SK-N-SH (cell line): ENCODE measurements around the gene PHF21B. TPM values are rescaled to one million over a fixed set of nuclear protein-coding genes. Genes with fewer than 3 reads are reported as not detected.

Experiments
- CTCF ChIA-PET: fragments of 300-600, 350-600 bp; formaldehyde crosslinking; extraction: SDS; loops from one replicate; lab custom pipeline; 2021; lab: Yijun Ruan, JAX
- POLR2A ChIA-PET: fragments of 350-600 bp; sonication (Branson Sonifier 250); formaldehyde crosslinking; extraction: SDS; loops from one replicate; lab custom pipeline; 2020; ENCODE audit warnings: antibody characterized with exemption, inconsistent platforms; lab: Yijun Ruan, JAX
- DNase-seq: peaks from one replicate; pipeline ENCODE4 v3.0.0; 2012
- H2AFZ ChIP-seq: fragments of 200-600 bp; sonication (generic); 2 replicates; pipeline ENCODE4 v1.8.1; 2016; ENCODE audit warnings: antibody characterized with exemption, mild to moderate bottlenecking, low read depth
- H3F3A ChIP-seq: fragments of 200-600 bp; sonication (generic); replicated peaks from 2 replicates; pipeline ENCODE3; 2016; ENCODE audit warnings: antibody characterized with exemption, mild to moderate bottlenecking; ENCODE audit not compliant: insufficient read depth
- H3K27ac ChIP-seq, 2 experiments: fragments of 200-500 bp in 1 of 2; fragments of 200-600 bp in 1 of 2; sonication (Bioruptor generic) in 1 of 2; sonication (generic), shearing (Covaris generic) in 1 of 2; 2 replicates each; pipeline versions ENCODE4 v1.5.1 to v1.6.1; 2014 to 2016; ENCODE audit warnings: low read depth in 2 of 2, inconsistent platforms in 1 of 2, low read length in 1 of 2, mild to moderate bottlenecking in 1 of 2, mixed read lengths in 1 of 2
- H3K27me3 ChIP-seq: fragments of 200-600 bp; sonication (generic), shearing (Covaris generic); 2 replicates; pipeline ENCODE4 v1.6.1; 2016; ENCODE audit warnings: mixed run types; ENCODE audit not compliant: insufficient read depth
- H3K36me3 ChIP-seq, 2 experiments: fragments of 200-500 bp in 1 of 2; fragments of 200-600 bp in 1 of 2; sonication (Bioruptor generic) in 1 of 2; sonication (generic) in 1 of 2; replicated peaks in 1 of 2; 2 replicates each; pipeline versions ENCODE3 to v1.5.1; 2014 to 2016; ENCODE audit warnings: low read length in 1 of 2, mild to moderate bottlenecking in 1 of 2; ENCODE audit not compliant: insufficient read depth in 2 of 2, control insufficient read depth in 1 of 2
- H3K4me1 ChIP-seq, 2 experiments: fragments of 200-500 bp in 1 of 2; fragments of 200-600 bp in 1 of 2; sonication (Bioruptor generic) in 1 of 2; sonication (generic), shearing (Covaris generic) in 1 of 2; 2 replicates each; pipeline versions ENCODE4 v1.5.1 to v1.6.1; 2014 to 2016; ENCODE audit warnings: low read depth in 1 of 2, low read length in 1 of 2, mixed run types in 1 of 2; ENCODE audit not compliant: insufficient read depth in 2 of 2, control insufficient read depth in 1 of 2
- H3K4me2 ChIP-seq: fragments of 200-600 bp; sonication (generic), shearing (Covaris generic); 2 replicates; pipeline ENCODE4 v1.6.1; 2017; ENCODE audit warnings: mixed run types
- H3K4me3 ChIP-seq, 2 experiments: fragments of 200-500 bp in 1 of 2; fragments of 200-600 bp in 1 of 2; sonication (Bioruptor generic) in 1 of 2; sonication (generic), shearing (Covaris generic) in 1 of 2; 2 replicates each; pipeline versions ENCODE4 v1.5.1 to v1.8.1; 2014 to 2016; ENCODE audit warnings: low read depth in 2 of 2, inconsistent platforms in 1 of 2, low read length in 1 of 2, mild to moderate bottlenecking in 1 of 2, mixed read lengths in 1 of 2, moderate library complexity in 1 of 2
- H3K79me2 ChIP-seq: fragments of 200-600 bp; sonication (generic); 2 replicates; pipeline ENCODE4 v1.8.1; 2017; ENCODE audit warnings: mild to moderate bottlenecking; ENCODE audit not compliant: insufficient read depth
- H3K9ac ChIP-seq: fragments of 200-600 bp; sonication (generic); 2 replicates; pipeline ENCODE4 v1.6.1; 2017; ENCODE audit warnings: mixed run types
- H3K9me2 ChIP-seq: fragments of 200-600 bp; sonication (generic); 2 replicates; pipeline ENCODE4 v1.6.1; 2017; ENCODE audit warnings: mixed run types
- H3K9me3 ChIP-seq: fragments of 200-600 bp; sonication (generic); 2 replicates; pipeline ENCODE4 v1.6.1; 2017; ENCODE audit warnings: mixed run types, mild to moderate bottlenecking, moderate library complexity
- H4K20me1 ChIP-seq: fragments of 200-600 bp; sonication (generic); 2 replicates; pipeline ENCODE4 v1.6.1; 2017; ENCODE audit warnings: mild to moderate bottlenecking, mixed run types; ENCODE audit not compliant: insufficient read depth
- ELF1 ChIP-seq: IDR thresholded peaks from 2 replicates; pipeline ENCODE4 v1.4.0; 2012
- FOXJ3 ChIP-seq: sonication (generic); formaldehyde crosslinking; IDR thresholded peaks from 2 replicates; pipeline ENCODE4 v1.5.1; 2020; ENCODE audit warnings: mild to moderate bottlenecking, missing genetic modification reagents
- FOXM1 ChIP-seq: IDR thresholded peaks from 2 replicates; pipeline ENCODE4 v1.4.0; 2012; ENCODE audit warnings: low read depth, mild to moderate bottlenecking
- GABPA ChIP-seq: IDR thresholded peaks from 2 replicates; pipeline ENCODE4 v1.4.0; 2012; ENCODE audit warnings: low read depth, mild to moderate bottlenecking
- GATA2 ChIP-seq: sonication (generic); formaldehyde crosslinking; IDR thresholded peaks from 2 replicates; pipeline ENCODE4 v1.5.0; 2020; ENCODE audit warnings: mild to moderate bottlenecking, missing genetic modification reagents
- JUND ChIP-seq: IDR thresholded peaks from 2 replicates; pipeline ENCODE4 v1.4.0; 2012
- MEF2A ChIP-seq: IDR thresholded peaks from 2 replicates; pipeline ENCODE4 v1.4.0; 2012; ENCODE audit warnings: low read depth, borderline replicate concordance
- NRF1 ChIP-seq: IDR thresholded peaks from 2 replicates; pipeline ENCODE4 v1.6.1; 2012; ENCODE audit warnings: low read depth, mild to moderate bottlenecking, low read length
- RAD21 ChIP-seq: IDR thresholded peaks from 2 replicates; pipeline ENCODE4 v1.6.1; 2012; ENCODE audit warnings: mild to moderate bottlenecking, low read length
- RCOR1 ChIP-seq: fragments of 150-350 bp; IDR thresholded peaks from 2 replicates; pipeline ENCODE4 v1.6.1; 2017; ENCODE audit warnings: antibody characterized with exemption, low read length
- RFX5 ChIP-seq: IDR thresholded peaks from 2 replicates; pipeline ENCODE4 v1.6.1; 2012; ENCODE audit warnings: mild to moderate bottlenecking, improper control_type of control experiment, low read length
- SIN3A ChIP-seq: IDR thresholded peaks from 2 replicates; pipeline ENCODE4 v1.6.1; 2012; ENCODE audit warnings: low read depth, mild to moderate bottlenecking, low read length, moderate library complexity, borderline replicate concordance
- SMC3 ChIP-seq: IDR thresholded peaks from 2 replicates; pipeline ENCODE4 v1.6.1; 2012; ENCODE audit warnings: low read depth, low read length, improper control_type of control experiment
- TAF1 ChIP-seq: IDR thresholded peaks from 2 replicates; pipeline ENCODE4 v1.6.1; 2012; ENCODE audit warnings: low read depth, mild to moderate bottlenecking, low read length, moderate library complexity, borderline replicate concordance
- TCF12 ChIP-seq: IDR thresholded peaks from 2 replicates; pipeline ENCODE4 v1.4.0; 2012
- TEAD4 ChIP-seq: IDR thresholded peaks from 2 replicates; pipeline ENCODE4 v1.4.0; 2012; ENCODE audit warnings: mild to moderate bottlenecking, borderline replicate concordance; ENCODE audit not compliant: insufficient read depth
- WGBS: methylation state at CpG from one replicate; pipeline ENCODE4 v1.1.6; 2017; ENCODE audit warnings: low lambda C conversion rate; 5-methylcytosine and 5-hydroxymethylcytosine counted together
- polyA plus RNA-seq, 3 experiments: library from polyadenylated mRNA; depleted of rRNA; stranded (reverse); fragments of >200 nt; gene quantifications; 2 replicates each; pipeline ENCODE4 v1.2.3, GENCODE V29; 2012
- TF ChIP-seq, protein P1 (sequence below): IDR thresholded peaks from 2 replicates; pipeline ENCODE4; 2012
- TF ChIP-seq, protein P2 (sequence below): IDR thresholded peaks from 2 replicates; pipeline ENCODE4 v1.4.0; 2012; ENCODE audit warnings: low read depth
- TF ChIP-seq, protein P3 (sequence below): IDR thresholded peaks from 2 replicates; pipeline ENCODE4 v1.6.1; 2012; ENCODE audit warnings: mild to moderate bottlenecking, low read depth, low read length, moderate library complexity
- TF ChIP-seq, protein P4 (sequence below): fragments of 200-600 bp; sonication (generic); IDR thresholded peaks from 2 replicates; pipeline ENCODE4 v1.6.1; 2017; ENCODE audit warnings: antibody characterized with exemption, mild to moderate bottlenecking, moderate library complexity

PHF21B gene
- polyA plus RNA-seq, 1 of the 3 experiments (the other 2 are of a cell fraction) = 0.76 TPM

DNA sequence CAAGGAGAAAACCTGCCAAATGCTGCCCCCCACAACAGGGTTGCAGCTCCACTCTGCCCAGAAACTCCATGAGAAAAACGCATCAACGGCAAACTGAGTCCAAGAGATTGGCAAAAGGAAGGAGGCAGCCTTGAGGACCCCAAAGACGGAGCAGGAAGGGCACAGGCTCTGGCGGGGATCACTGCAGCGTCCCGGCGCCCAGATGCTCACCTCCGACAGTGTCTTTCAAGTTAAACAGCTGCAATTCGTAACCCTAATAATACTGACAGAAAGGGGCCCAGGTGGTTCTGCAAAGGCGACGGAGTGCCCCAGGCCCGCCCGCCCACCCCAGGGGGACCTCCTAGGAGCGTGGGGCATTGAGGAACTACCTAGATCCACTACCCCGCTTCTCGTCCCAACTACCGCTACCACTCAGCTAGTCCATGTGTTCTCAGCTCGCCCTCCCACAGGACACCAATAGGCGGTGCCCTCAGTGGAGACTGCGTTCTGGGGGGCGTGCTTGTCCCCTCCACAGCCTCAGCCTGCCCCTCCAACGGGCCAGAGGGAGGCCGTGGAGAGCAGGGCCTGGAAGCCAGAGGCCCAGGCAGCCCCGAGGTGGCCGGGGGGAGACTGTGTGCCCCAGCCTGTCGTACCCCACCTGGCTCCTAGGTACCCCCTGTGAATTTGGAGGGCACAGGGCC lies 127.4 kb downstream of the PHF21B start:
- no peak for TF ChIP-seq FOXJ3
- TF ChIP-seq JUND = no peak
- TF ChIP-seq ELF1 = no peak
- TF ChIP-seq NRF1 = no peak
- no peak for TF ChIP-seq GABPA
- TF ChIP-seq RFX5 = no peak
- TF ChIP-seq SMC3 = no peak
- no peak for TF ChIP-seq RCOR1
- TF ChIP-seq TCF12 = no peak
- TF ChIP-seq TAF1 = no peak
- TF ChIP-seq, protein P1, sequence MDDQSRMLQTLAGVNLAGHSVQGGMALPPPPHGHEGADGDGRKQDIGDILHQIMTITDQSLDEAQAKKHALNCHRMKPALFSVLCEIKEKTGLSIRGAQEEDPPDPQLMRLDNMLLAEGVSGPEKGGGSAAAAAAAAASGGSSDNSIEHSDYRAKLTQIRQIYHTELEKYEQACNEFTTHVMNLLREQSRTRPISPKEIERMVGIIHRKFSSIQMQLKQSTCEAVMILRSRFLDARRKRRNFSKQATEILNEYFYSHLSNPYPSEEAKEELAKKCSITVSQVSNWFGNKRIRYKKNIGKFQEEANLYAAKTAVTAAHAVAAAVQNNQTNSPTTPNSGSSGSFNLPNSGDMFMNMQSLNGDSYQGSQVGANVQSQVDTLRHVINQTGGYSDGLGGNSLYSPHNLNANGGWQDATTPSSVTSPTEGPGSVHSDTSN = no peak
- TF ChIP-seq MEF2A = no peak
- no peak for TF ChIP-seq SIN3A
- TF ChIP-seq, protein P2, sequence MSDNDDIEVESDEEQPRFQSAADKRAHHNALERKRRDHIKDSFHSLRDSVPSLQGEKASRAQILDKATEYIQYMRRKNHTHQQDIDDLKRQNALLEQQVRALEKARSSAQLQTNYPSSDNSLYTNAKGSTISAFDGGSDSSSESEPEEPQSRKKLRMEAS = no peak
- TF ChIP-seq TEAD4 = no peak
- TF ChIP-seq, protein P3, sequence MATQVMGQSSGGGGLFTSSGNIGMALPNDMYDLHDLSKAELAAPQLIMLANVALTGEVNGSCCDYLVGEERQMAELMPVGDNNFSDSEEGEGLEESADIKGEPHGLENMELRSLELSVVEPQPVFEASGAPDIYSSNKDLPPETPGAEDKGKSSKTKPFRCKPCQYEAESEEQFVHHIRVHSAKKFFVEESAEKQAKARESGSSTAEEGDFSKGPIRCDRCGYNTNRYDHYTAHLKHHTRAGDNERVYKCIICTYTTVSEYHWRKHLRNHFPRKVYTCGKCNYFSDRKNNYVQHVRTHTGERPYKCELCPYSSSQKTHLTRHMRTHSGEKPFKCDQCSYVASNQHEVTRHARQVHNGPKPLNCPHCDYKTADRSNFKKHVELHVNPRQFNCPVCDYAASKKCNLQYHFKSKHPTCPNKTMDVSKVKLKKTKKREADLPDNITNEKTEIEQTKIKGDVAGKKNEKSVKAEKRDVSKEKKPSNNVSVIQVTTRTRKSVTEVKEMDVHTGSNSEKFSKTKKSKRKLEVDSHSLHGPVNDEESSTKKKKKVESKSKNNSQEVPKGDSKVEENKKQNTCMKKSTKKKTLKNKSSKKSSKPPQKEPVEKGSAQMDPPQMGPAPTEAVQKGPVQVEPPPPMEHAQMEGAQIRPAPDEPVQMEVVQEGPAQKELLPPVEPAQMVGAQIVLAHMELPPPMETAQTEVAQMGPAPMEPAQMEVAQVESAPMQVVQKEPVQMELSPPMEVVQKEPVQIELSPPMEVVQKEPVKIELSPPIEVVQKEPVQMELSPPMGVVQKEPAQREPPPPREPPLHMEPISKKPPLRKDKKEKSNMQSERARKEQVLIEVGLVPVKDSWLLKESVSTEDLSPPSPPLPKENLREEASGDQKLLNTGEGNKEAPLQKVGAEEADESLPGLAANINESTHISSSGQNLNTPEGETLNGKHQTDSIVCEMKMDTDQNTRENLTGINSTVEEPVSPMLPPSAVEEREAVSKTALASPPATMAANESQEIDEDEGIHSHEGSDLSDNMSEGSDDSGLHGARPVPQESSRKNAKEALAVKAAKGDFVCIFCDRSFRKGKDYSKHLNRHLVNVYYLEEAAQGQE = no peak
- no peak for TF ChIP-seq GATA2
- no peak for TF ChIP-seq RAD21
- no peak for TF ChIP-seq FOXM1
- TF ChIP-seq, protein P4, sequence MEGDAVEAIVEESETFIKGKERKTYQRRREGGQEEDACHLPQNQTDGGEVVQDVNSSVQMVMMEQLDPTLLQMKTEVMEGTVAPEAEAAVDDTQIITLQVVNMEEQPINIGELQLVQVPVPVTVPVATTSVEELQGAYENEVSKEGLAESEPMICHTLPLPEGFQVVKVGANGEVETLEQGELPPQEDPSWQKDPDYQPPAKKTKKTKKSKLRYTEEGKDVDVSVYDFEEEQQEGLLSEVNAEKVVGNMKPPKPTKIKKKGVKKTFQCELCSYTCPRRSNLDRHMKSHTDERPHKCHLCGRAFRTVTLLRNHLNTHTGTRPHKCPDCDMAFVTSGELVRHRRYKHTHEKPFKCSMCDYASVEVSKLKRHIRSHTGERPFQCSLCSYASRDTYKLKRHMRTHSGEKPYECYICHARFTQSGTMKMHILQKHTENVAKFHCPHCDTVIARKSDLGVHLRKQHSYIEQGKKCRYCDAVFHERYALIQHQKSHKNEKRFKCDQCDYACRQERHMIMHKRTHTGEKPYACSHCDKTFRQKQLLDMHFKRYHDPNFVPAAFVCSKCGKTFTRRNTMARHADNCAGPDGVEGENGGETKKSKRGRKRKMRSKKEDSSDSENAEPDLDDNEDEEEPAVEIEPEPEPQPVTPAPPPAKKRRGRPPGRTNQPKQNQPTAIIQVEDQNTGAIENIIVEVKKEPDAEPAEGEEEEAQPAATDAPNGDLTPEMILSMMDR = no peak
- Histone ChIP-seq H3K4me3 (no peak overlapping the region), H3K9me2 (no peaks in the 10 kb centered on the region), H3K36me3 (no peaks in the 10 kb centered on the region), H3K4me1 (no peaks in the 10 kb centered on the region), H3K9me3 (no peaks in the 10 kb centered on the region), H3K27ac (no peak overlapping the region), H3K27me3 (no peaks in the 10 kb centered on the region), H3K4me2 (no peak overlapping the region), H2AFZ (no peak overlapping the region), H3F3A (no peaks in the 10 kb centered on the region), H3K9ac (no peak overlapping the region), H3K79me2 (no peaks in the 10 kb centered on the region), H4K20me1 (no peaks in the 10 kb centered on the region)
- CTCF ChIA-PET = interaction anchor here (1.3 kb wide), 1 partner anchor 93 kb away, joined by 3 read pairs; no protein-coding TSS in a partner anchor
- WGBS = 72% methylated on average over 21 of the region's 26 CpGs
- DNase-seq = no peak
- POLR2A ChIA-PET = no interaction called here
